ENCODE results near the gene ADCY4.

Gene ADCY4

DNA sequence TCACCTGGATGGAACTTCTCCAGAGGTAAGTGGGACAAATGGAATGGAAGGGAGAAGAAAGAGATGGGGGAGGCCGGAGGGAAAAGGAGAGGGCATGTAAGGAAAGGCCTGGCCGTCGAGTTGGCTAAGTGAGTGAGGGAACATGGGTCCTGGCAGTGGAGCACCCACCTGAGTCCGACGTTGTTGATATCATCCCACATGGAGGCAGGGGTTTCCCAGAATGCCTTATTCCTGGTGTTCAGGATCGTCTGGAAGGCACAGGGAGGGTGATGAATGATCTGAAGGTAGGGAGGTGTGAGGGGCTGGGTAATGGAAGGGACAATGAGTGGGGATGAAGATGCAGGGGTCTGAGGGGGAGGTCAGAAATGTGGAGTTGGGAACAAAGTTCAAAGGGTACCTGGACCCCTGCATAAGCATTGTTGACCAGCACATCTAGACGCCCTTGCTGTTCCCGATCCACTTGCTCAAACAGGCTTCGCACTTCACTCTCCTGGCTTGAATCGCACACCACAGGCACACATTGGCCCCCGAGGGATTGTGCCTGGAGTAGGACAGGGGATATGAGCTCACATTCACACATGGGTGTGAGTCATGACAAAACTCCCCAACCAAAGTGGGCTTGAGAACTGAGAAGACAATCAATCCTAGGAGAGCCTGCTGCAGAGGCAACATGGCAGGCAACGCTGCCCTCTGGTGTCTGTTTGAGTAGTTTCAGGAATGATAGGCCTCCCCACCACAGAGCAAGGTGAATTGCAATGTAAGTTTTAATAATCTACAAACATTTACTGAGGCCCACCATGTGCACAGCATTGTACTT is 38.3 kb downstream of the ADCY4 start:
- DNase-seq (ENCODE audit: low read depth) = peak; percentile 89

DNA sequence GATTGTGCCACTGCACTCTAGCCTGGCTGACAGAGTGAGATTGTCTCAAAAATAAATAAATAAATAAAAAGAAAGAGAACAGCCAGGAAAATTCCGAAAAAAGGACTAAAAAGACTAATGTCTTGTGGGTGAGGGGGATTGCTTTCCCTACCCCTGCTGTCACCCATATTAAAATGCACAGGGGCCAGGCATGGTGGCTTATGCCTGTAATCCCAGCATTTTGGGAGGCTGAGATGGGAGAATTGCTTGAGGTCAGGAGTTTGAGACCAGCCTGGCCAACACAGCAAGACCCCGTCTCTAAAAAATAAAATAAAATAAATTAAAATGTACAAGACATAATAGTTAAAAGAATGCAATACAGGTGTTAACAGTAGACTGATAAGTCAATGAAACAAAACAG is 41.3 kb downstream of the ADCY4 start:
- no peak for DNase-seq (ENCODE audit: low read depth)

DNA sequence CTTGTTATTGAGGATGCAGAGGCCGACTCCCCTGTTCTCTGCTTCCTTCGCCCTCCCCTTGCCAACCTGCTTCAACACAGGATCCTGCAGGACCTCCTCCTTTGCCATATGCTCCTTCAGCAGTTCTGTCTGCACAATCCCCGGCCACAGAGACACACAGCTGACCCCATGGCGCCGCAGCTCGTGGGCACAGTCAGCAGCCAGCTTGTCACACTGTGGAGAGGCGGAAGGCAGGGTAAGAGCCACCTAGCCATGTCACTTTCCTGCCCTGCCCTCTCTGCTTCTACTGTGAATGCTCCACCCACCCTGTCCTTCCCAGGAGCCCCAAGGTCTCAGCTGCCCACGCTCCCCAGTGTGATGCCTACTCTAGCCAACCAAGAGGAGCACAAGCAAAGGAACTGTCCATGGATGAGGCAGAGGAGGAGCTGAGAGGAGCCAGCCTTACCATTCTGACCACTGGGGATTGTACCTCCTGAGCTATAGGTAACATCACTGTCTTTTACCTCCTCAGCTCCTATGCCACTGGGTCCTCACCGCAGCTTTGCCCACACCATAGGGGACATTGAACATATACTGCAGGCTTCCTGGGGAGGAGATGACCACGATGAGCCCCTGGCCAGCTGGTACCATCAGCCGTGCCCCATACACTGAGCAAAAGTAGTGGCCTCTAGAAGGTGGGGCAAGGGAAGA is 42.6 kb downstream of the ADCY4 start:
- no peak for DNase-seq (ENCODE audit: low read depth)

DNA sequence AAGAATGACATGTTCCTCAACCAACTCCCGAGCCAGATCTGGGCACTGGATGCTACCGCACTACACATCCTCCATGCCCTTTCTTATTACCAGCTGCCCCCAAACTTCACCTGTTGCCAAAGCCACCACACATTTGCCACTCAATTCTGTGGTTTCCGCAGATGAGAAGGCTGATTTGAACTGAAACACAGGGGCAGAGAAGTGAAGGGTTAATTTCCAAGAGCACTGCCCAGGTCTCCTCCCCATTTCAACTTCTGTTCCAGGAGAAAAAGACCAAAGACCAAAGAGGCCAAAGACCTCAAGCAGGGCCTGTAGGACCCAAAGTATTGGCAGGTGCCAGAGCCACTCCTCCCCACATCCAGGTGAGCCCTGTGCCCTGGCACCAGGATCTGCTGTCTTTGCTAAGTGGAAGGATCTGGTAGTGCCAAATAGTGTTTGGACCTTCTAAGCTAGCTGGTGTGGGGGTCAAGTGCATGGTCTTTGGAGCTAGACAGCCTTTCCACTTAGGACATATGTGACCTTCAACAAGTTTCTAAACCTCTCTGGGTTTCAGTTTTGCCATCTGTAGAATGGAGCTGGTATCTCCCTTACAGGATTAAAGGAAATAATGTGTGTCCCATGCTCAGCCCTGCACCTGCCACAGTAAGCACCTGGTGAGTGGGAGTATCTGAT is 43.3 kb downstream of the ADCY4 start:
- no peak for DNase-seq (ENCODE audit: low read depth)

DNA sequence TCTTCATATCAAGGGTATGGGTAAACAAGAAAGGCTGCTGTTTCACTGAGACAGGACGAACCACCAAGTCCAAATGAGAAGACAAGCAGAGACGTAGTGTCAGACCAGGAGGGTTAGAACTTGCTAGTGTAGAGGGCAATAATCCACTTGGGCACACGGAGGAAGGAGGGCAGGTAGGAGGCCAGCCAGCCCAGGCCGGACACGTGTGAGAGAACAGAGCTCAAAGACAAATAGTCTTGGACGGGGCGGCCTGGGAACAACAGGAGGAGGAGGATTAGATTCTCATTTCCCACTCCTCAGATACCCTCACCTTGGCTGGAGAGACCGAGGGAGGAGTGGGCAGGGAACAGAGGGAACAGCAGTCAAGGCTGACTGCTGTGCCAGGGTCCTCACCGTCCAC is 44.1 kb downstream of the ADCY4 start:
- DNase-seq (ENCODE audit: low read depth) = no peak

DNA sequence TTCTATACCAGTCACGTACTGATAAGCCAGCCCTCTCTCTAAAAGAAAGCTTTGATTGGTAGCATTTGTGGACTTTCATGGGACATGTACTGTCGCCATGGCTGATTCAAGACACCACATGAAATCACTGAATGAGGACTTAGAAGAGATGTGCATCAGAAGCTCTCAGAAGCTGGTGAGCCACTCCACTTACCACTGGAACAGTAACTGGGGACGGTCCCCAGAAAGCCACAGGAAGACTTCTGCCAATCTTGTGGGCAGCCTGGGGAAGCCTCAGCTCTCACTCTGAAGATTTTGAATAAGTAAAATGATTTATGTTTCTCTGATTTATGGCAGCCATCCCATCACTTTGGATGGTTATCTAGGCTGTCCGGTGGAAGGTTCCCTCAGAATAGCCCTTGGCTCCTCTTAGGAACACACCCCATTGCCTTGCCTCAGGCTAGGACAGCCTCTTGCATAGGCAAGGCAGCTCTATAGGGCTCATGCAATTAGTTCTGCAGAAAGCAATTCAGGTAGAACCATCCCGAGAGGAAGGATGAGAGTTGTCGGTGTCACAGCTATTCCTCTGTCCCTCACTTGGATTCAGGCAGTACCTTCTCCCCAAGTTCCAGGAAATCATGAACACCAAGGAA is 45.1 kb downstream of the ADCY4 start:
- no peak for DNase-seq (ENCODE audit: low read depth)

DNA sequence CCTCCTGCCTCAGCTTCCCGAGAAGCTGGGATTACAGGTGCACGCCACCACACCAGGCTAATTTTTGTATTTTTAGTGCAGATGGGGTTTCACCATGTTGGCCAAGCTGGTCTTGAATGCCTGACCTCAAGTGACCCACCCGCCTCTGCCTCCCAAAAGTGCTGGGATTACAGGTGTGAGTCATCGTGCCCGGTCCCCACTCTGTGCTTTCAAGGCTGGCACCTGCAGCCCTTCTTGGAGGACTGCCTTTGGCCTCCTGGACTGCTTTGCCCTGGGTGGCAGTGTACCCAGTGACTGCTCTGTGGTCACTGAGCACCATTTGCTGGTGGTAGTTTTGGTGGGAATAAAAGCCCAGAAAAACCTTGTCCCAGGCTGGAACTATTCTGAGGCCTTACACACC is 47.9 kb downstream of the ADCY4 start:
- DNase-seq (ENCODE audit: low read depth) = no peak

DNA sequence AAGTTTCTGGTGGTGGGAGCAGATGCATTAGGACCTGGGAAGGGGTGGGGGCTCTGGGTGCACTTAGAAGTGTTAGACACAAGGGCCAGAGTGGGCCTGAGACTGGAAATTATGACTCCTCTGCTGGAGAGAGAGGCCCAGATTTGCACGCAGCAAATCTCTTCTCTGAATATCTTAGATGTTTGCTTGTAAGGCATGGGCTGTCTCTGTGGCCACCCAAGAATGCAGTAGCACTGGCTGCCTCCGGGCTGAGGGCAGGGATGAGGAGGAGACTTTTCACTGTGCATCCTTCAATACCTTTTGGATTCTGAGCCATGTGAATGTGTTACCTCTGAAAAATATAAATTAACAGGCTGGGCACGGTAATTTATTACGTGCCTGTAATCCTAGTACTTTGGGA is 49.5 kb downstream of the ADCY4 start:
- DNase-seq (ENCODE audit: low read depth) = no peak

DNA sequence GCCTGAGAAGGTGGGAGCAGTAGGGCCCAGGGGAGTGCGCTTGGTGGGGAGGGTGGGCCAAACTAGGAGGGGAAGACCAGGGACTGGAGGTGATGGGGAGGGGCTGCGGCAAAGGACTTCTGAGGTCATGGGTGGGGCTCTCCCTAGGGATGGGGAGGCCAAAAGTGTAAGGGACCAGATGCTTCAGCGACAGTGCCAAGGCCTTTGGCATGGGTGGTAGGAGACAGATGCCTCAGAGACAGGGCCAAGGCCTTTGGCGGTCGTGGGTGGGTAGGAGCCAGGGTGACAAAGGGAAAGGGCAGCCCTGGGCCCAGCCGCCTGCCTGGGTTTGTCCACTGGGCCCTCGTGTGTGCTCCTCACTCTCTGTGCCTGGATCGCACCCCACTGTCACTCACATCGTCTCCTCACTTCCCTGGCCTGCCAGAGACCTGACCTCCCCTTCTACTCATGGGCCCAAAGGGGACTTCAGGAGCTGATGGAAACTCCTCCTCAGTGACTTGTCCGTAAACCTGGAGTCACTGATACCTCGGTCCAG is 50.3 kb downstream of the ADCY4 start:
- DNase-seq (ENCODE audit: low read depth) = no peak

DNA sequence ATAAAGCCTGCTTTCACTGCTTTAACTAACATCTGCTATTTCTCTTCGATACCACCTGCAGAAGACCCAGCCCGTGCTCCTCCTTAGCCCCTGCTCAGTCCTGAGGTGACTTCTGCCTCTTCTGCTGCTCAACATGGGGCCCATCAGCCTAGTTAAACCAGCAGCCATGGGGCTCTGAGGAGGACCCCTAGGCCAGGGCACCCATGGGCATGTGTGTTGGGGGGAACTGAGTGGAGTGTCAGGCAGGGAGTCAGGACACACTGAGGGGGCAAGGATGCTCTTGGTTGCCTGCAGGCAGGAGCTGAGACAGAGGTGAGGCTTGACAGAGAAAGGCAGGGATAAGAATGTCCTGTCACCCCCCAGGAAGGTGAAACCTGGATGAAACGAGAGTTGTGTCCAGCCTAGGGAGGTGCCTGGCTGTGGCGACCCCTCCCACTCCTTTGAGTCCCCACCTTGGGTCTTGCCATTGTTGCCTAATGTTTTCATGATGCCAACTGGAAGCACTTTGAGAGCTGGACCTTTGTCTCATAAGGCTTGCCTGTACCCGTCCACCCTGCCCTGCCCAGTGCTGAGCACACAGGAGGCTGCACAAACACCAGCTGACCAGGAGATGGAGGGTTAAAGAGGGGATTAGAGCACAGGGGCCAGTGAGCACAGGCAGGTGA is 50.9 kb downstream of the ADCY4 start:
- DNase-seq (ENCODE audit: low read depth) = no peak

DNA sequence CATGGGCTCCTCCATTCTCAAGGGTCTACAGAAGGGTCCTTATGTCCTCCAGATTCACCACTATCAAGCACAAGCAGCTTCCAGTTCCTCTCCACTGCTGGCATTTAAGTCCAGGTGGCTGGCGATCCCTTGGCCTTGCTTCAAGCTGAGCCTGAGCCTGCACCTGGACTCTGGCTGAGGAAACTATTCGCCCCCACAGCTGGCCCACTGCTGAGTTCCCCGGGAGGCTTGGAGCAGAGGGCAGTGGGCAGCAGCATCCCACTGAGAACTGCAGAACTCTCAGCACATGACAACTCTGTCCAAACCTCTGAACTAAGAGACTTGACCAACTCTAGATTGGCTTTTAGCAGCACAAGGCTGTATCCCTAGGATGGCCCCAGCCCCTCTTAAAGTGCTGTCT is 52.1 kb downstream of the ADCY4 start:
- no peak for DNase-seq (ENCODE audit: low read depth)

DNA sequence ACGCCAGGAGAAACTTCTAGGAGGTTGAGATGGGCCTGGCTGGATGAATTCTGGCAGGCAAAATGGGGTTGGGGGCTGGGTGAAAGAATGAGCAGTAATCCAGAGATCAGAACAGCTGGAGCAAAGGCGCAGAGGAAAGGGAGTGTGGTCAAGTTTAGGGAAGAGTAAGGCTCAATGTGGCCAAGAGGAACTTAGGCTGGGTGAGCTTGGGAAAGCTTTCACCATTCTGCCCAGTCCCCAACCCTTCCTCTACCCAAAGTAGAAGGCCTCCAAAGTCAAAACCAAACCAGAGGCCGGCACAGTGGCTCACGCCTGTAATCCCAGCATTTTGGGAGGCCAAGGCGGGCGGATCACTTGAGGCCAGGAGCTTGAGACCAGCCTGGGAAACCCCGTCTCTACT is 53.2 kb downstream of the ADCY4 start:
- no peak for DNase-seq (ENCODE audit: low read depth)

DNA sequence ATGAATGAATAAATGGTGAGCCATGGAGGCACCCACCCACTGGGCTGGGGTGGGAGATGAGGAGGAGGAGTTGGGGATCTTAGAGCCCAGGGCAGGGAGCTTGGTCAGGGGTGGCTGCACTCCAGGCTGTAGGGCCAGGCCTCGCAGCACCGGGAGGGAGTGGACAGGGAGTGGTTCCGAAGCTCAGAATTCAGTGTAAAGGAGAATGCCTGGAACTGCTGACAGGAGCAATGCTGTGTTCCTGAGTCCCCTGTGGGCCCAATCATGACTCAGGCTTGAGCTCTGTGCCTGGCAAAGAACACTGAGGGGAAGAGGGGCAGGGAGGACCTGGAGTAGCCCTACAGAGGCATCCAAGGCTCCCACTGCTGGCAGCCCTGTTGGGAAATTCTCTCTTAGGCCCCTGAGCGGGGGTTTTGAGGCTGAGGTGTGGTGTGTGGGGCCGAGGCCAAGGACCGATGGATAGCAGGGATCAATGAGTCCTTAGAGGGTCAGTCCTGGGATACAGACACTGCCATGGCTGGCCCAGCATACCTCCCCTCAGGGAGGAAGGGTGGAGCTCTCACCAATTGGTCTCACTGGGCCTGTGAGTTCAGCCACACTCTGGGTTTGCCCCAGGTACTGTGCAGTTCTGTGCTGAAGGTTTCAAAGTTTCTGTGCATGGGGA is 53.9 kb downstream of the ADCY4 start:
- no peak for DNase-seq (ENCODE audit: low read depth)

DNA sequence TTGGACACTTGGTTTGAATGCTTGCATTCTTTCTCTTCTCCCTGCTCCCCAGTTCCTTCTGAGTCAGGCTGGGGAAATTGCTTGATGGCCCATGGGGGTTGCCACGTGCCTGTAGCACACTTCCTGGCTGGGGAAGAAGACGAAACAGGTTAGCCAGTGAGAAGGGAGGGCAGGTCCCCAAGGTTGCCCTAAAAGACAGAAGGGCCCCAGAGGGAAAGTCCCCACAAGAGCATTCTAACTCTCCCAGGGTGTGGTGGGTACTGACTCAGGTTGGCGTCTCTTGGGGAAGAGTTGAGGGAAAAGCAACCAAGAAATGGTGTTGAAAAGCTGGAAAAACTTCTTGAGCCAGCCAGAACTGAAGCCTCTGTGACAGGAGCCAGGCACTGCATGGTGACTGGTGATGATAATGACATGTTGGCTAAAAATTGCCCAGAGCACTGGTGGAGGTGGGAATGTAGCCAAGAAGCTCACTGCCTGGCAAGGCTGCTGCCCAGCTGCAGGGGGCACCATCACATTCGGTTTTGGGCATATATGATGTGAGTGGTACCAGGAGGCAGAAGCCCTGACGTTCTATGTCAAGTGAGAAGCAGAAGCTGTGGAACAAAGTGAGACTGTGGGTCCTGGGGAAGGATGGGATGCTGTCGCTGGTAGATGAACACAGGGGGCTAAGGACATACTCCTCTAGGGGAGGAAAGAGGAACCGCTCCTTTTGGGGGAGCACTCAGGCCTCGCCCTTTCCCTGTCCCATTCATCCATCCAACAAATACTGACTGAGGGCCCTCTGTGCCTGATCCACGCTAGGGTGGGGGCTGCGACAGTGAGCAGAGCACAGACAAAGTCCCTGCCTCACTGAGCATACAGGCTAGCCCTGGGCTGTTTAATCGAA is 55.3 kb downstream of the ADCY4 start:
- DNase-seq (ENCODE audit: low read depth) = no peak

DNA sequence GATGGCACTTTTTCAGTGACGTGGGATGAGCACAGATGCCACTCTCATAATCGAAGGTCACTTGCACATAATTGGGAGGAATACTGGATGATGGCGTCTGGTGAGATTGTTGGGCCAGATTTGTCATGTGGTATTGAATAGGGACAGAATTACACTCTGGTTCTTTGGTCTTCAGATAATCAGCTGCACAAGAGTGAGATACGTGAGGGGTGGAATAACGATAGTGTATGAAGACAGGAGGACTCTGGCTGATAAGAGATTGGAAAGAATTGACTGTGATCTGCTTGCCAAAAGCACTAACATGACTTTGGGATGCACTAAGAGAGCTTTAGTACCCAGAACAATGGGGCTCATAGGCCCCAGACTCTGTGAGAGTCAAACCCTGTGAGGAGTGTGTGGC is 56.4 kb downstream of the ADCY4 start:
- no peak for DNase-seq (ENCODE audit: low read depth)

DNA sequence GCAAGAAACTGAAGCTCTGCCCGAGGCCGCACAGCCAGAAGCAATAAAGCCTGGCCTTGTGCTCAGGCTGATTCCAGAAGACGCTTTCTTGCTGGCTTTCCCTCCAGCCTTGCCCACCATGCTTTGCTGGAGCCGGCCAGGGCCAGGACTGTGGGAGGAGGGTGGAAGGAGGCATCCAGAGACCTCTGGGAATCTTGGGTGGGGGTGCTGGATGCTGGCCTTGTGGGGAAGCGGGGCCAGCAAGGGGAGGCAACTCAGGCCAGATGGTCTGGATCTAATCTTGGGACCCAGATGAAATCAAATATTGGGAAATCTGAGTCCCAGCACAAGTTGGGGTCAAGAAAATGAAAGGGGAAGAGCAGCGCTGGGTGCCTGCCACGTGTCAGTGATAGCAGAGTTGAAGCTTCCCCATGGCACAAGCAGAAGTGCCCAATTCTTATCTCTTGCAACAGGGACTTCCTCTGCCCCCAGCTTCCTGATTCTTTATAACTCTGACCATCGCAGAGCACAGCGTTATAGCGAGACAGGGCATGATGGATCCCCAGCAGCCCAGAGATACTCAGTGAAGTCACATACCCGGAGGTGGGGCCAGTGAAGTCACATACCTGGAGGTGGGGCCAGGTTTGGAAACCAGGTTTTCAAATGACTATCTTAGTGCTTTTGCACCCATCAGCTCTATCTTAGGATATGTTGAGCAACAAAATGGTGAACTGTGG is 57.1 kb downstream of the ADCY4 start:
- DNase-seq (ENCODE audit: low read depth) = no peak

DNA sequence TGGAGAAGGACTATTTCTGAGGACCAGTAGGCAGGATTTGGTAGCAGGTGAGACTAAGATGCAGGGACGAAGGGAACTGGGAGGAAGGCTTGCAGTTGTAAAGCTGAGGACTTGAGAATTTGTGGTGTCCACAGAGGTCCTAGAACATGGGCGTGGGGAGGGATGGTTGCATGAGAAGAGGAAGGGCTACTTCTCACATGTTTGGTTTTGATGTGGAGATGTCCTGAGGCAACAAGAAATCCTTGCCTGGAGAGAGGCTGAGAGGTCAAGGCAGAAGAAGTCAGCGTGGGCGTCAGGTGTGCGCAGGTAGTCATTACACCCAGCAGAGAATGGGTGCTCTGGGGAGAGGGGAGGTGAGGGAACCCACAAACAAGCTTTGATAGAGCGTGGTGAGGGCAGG is 57.8 kb downstream of the ADCY4 start:
- no peak for DNase-seq (ENCODE audit: low read depth)

DNA sequence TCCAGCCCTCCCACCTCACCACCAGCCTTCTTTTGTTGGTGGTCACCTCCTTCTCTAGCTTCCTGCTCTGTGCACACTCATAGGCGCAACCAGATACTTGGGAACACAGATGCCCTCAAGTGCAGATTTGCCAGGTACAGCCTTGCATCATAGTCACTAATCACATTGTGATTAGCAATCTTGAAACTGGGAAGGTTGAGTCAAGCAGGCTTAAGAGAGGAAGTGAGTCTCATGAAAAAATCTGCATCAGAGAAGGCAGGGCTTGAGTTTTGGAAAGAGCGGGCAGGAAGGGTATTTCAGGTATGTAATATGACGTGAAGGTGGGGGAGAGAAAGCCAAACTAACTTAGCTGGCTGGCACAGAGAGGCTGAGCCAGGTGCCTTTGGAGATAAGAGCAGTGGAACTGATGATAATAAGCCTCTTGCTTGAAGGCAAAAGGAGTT is 60.7 kb downstream of the ADCY4 start:
- peak; percentile 80 for DNase-seq (ENCODE audit: low read depth)

DNA sequence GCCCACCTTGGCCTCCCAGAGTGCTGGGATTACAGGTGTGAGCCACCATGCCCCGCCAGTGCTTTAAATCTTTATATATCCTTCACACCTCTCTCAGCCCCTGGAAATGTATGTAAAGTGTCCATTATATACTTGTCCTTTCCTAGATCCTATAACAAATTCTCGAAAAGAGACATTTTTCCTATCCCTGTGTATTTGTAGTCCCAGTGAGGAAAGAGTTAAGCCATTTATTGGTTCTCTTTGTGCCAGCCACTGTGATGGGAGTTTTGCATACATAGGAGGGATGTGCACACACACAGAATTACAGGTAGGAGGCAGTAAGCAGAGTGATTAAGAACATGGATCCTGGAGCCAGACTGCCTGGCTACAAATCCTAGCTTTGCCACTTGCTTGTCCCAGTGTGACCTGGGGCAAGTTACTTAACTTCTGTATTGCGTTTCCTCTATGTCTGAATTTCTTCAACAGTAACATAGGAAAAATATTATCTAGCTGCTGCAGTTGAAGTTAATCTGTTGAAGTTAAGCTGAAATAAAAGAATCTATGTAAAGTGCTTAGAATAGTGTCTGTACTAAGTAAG is 61.4 kb downstream of the ADCY4 start:
- peak; percentile 8 for DNase-seq (ENCODE audit: low read depth)

All from amniotic epithelial cell (primary cell).